Lower leg skin (tissue), 3 donors: ENCODE results near the gene NTN3.

ENCODE experiments used
- POLR2A ChIP-seq, 2 donors: fragments of 450-650 bp; IDR thresholded peaks; one replicate each; pipeline ENCODE4 v1.6.1; 2016 to 2017; ENCODE audit warnings: antibody characterized with exemption in 2 of 2, mild to moderate bottlenecking in 1 of 2, moderate library complexity in 1 of 2
- TF ChIP-seq, protein P1 (sequence below), 3 donors: fragments of 450-650 bp; IDR thresholded peaks; one replicate each; pipeline ENCODE4 v1.5.1; 2016; ENCODE audit warnings: antibody characterized with exemption in 3 of 3, mild to moderate bottlenecking in 3 of 3, moderate library complexity in 2 of 3

- TF ChIP-seq, protein P1, sequence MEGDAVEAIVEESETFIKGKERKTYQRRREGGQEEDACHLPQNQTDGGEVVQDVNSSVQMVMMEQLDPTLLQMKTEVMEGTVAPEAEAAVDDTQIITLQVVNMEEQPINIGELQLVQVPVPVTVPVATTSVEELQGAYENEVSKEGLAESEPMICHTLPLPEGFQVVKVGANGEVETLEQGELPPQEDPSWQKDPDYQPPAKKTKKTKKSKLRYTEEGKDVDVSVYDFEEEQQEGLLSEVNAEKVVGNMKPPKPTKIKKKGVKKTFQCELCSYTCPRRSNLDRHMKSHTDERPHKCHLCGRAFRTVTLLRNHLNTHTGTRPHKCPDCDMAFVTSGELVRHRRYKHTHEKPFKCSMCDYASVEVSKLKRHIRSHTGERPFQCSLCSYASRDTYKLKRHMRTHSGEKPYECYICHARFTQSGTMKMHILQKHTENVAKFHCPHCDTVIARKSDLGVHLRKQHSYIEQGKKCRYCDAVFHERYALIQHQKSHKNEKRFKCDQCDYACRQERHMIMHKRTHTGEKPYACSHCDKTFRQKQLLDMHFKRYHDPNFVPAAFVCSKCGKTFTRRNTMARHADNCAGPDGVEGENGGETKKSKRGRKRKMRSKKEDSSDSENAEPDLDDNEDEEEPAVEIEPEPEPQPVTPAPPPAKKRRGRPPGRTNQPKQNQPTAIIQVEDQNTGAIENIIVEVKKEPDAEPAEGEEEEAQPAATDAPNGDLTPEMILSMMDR (IDR thresholded peaks at IDR 0.05), result no peak
- no peak for TF ChIP-seq POLR2A (IDR thresholded peaks at IDR 0.05)
Observed at GRCh38 chr16:2432801-2433505, 38.1 kb upstream of the NTN3 start.
